Karpas-422 (cell line): ENCODE measurements around the gene KIAA1671. TPM values are rescaled to one million over a fixed set of nuclear protein-coding genes. Genes with fewer than 3 reads are reported as not detected.

Experiments used
- DNase-seq: peaks from one replicate; pipeline ENCODE4 v3.0.0-alpha.2; 2015
- H2AFZ ChIP-seq: fragments of 200-600 bp; sonication (generic); 2 replicates; pipeline ENCODE4 v1.6.1; 2014; ENCODE audit warnings: antibody characterized with exemption, low read length, mixed read lengths
- H3K27ac ChIP-seq: fragments of 200-600 bp; sonication (generic); 2 replicates; pipeline ENCODE4 v1.5.1; 2014; ENCODE audit warnings: mild to moderate bottlenecking, low read length, moderate library complexity
- H3K27me3 ChIP-seq: fragments of 200-600 bp; sonication (generic); 2 replicates; pipeline ENCODE4 v1.6.1; 2014; ENCODE audit warnings: low read length, mixed read lengths
- H3K36me3 ChIP-seq: fragments of 200-600 bp; sonication (generic); 2 replicates; pipeline ENCODE4 v1.6.1; 2014; ENCODE audit warnings: low read length, mixed read lengths; ENCODE audit not compliant: insufficient read depth
- H3K4me1 ChIP-seq: fragments of 200-600 bp; sonication (generic); 2 replicates; pipeline ENCODE4 v1.6.1; 2014; ENCODE audit warnings: mild to moderate bottlenecking, low read length, mixed read lengths
- H3K4me2 ChIP-seq: fragments of 200-600 bp; sonication (generic); 2 replicates; pipeline ENCODE4 v1.6.1; 2014; ENCODE audit warnings: low read length, low read depth, mild to moderate bottlenecking; ENCODE audit not compliant: poor library complexity, severe bottlenecking
- H3K4me3 ChIP-seq: fragments of 200-600 bp; sonication (generic); 2 replicates; pipeline ENCODE4 v1.5.1; 2014; ENCODE audit warnings: mild to moderate bottlenecking, antibody characterized with exemption, low read length, mixed read lengths
- H3K79me2 ChIP-seq: fragments of 200-600 bp; sonication (generic); 2 replicates; pipeline ENCODE4 v1.6.1; 2014; ENCODE audit warnings: mild to moderate bottlenecking, low read length, mixed read lengths
- H3K9ac ChIP-seq: fragments of 200-600 bp; sonication (generic); 2 replicates; pipeline ENCODE4 v1.6.0; 2014; ENCODE audit warnings: low read length
- H3K9me2 ChIP-seq: fragments of 200-600 bp; sonication (generic), shearing (Covaris generic); replicated peaks from 2 replicates; pipeline ENCODE4 v1.6.0; 2014; ENCODE audit warnings: mild to moderate bottlenecking, low read length, moderate library complexity; ENCODE audit not compliant: insufficient read depth
- H3K9me3 ChIP-seq: fragments of 300-700, 200-600 bp; sonication (generic); 2 replicates; pipeline ENCODE4 v1.6.1; 2014; ENCODE audit warnings: low read length, mixed read lengths
- H4K20me1 ChIP-seq: fragments of 200-600 bp; sonication (generic); 2 replicates; pipeline ENCODE4 v1.6.1; 2014; ENCODE audit warnings: mild to moderate bottlenecking, antibody characterized with exemption, low read length, low read depth; ENCODE audit not compliant: insufficient read depth
- total RNA-seq: library from RNA; depleted of rRNA; stranded (reverse); fragments of >200 nt; shearing (Covaris generic); gene quantifications from 2 replicates; pipeline ENCODE4 v1.2.3, GENCODE V29; 2014; ENCODE audit warnings: low replicate concordance

Gene KIAA1671
- total RNA-seq, 1 experiment from 2014 or later = not detected

- Histone ChIP-seq H3K4me2 (no peak overlapping the region), H3K27me3 (no peaks in the 10 kb centered on the region), H4K20me1 (no peaks in the 10 kb centered on the region)
Observed at GRCh38 chr22:24992946-24993345, 40.4 kb downstream of the KIAA1671 start.

GRCh38 chr22:24994070-24994763 lies 41.7 kb downstream of the KIAA1671 start:
- Histone ChIP-seq H3K9me2 (no peaks in the 10 kb centered on the region), H3K27ac (no peak overlapping the region), H3K27me3 (no peaks in the 10 kb centered on the region), H3K4me3 (no peak overlapping the region), H3K79me2 (no peaks in the 10 kb centered on the region), H3K4me2 (no peak overlapping the region), H3K4me1 (no peaks in the 10 kb centered on the region), H3K9me3 (no peaks in the 10 kb centered on the region), H4K20me1 (no peaks in the 10 kb centered on the region), H2AFZ (no peak overlapping the region), H3K9ac (no peak overlapping the region), H3K36me3 (no peaks in the 10 kb centered on the region)
- DNase-seq = no peak

More at GRCh38 chr22:24992946-24993345, 40.4 kb downstream of the KIAA1671 start:
- no peaks in the 10 kb centered on the region for H3K9me2 ChIP-seq
- no peak for DNase-seq
- no peaks in the 10 kb centered on the region for H3K36me3 ChIP-seq
- H3K4me1 ChIP-seq = no peaks in the 10 kb centered on the region
- no peaks in the 10 kb centered on the region for H3K79me2 ChIP-seq
- H3K4me3 ChIP-seq = no peak overlapping the region
- H3K9ac ChIP-seq = no peak overlapping the region
- H3K27ac ChIP-seq = no peak overlapping the region
- H3K9me3 ChIP-seq = no peaks in the 10 kb centered on the region
- H2AFZ ChIP-seq = no peak overlapping the region

GRCh38 chr22:24995649-24996180 lies 43.2 kb downstream of the KIAA1671 start:
- Histone ChIP-seq H4K20me1 (no peaks in the 10 kb centered on the region), H3K27me3 (no peaks in the 10 kb centered on the region), H3K4me3 (no peak overlapping the region), H3K79me2 (no peaks in the 10 kb centered on the region), H2AFZ (no peak overlapping the region), H3K9me2 (no peaks in the 10 kb centered on the region), H3K9ac (no peak overlapping the region), H3K4me1 (no peaks in the 10 kb centered on the region), H3K36me3 (no peaks in the 10 kb centered on the region), H3K4me2 (no peak overlapping the region), H3K27ac (no peak overlapping the region), H3K9me3 (no peaks in the 10 kb centered on the region)
- no peak for DNase-seq

- H3K4me3 ChIP-seq = no peak overlapping the region
- DNase-seq = no peak
- no peak overlapping the region for H3K9ac ChIP-seq
- no peaks in the 10 kb centered on the region for H3K4me1 ChIP-seq
- H2AFZ ChIP-seq = no peak overlapping the region
- no peak overlapping the region for H3K4me2 ChIP-seq
- H3K9me3 ChIP-seq = no peaks in the 10 kb centered on the region
- H4K20me1 ChIP-seq = no peaks in the 10 kb centered on the region
- no peaks in the 10 kb centered on the region for H3K27me3 ChIP-seq
- H3K27ac ChIP-seq = no peak overlapping the region
- no peaks in the 10 kb centered on the region for H3K79me2 ChIP-seq
- H3K36me3 ChIP-seq = no peaks in the 10 kb centered on the region
- H3K9me2 ChIP-seq = no peaks in the 10 kb centered on the region
Observed at GRCh38 chr22:24996420-24996952, 44.0 kb downstream of the KIAA1671 start.

GRCh38 chr22:24997023-24997422 lies 44.5 kb downstream of the KIAA1671 start:
- Histone ChIP-seq H3K4me1 (no peaks in the 10 kb centered on the region), H3K27me3 (no peaks in the 10 kb centered on the region), H3K9ac (no peak overlapping the region), H2AFZ (no peak overlapping the region), H3K9me2 (no peaks in the 10 kb centered on the region), H3K27ac (no peak overlapping the region), H3K9me3 (no peaks in the 10 kb centered on the region), H3K4me2 (no peak overlapping the region), H3K36me3 (no peaks in the 10 kb centered on the region), H4K20me1 (no peaks in the 10 kb centered on the region), H3K4me3 (no peak overlapping the region), H3K79me2 (no peaks in the 10 kb centered on the region)
- DNase-seq = no peak

- no peak for DNase-seq
- Histone ChIP-seq H3K9me3 (no peaks in the 10 kb centered on the region), H3K27ac (no peak overlapping the region), H3K4me2 (no peak overlapping the region), H2AFZ (no peak overlapping the region), H3K4me1 (no peaks in the 10 kb centered on the region), H3K9ac (no peak overlapping the region), H4K20me1 (no peaks in the 10 kb centered on the region), H3K36me3 (no peaks in the 10 kb centered on the region), H3K9me2 (no peaks in the 10 kb centered on the region), H3K4me3 (no peak overlapping the region), H3K79me2 (no peaks in the 10 kb centered on the region), H3K27me3 (no peaks in the 10 kb centered on the region)
Observed at GRCh38 chr22:25000686-25001085, 48.2 kb downstream of the KIAA1671 start.

- Histone ChIP-seq H3K9me2 (no peaks in the 10 kb centered on the region), H3K4me1 (no peaks in the 10 kb centered on the region), H3K9ac (no peak overlapping the region), H3K79me2 (no peaks in the 10 kb centered on the region), H2AFZ (no peak overlapping the region), H3K4me3 (no peak overlapping the region), H3K4me2 (no peak overlapping the region), H3K36me3 (no peaks in the 10 kb centered on the region), H3K27ac (no peak overlapping the region), H3K27me3 (no peaks in the 10 kb centered on the region), H3K9me3 (no peaks in the 10 kb centered on the region), H4K20me1 (no peaks in the 10 kb centered on the region)
- DNase-seq = no peak
Observed at GRCh38 chr22:25002241-25002985, 49.9 kb downstream of the KIAA1671 start.

GRCh38 chr22:25006354-25006753 lies 53.8 kb downstream of the KIAA1671 start:
- Histone ChIP-seq H3K9ac (no peak overlapping the region), H3K4me1 (no peaks in the 10 kb centered on the region), H3K9me2 (no peaks in the 10 kb centered on the region), H3K9me3 (no peaks in the 10 kb centered on the region), H3K4me3 (no peak overlapping the region), H3K27ac (no peak overlapping the region), H3K79me2 (no peaks in the 10 kb centered on the region), H3K4me2 (no peak overlapping the region), H2AFZ (no peak overlapping the region), H3K36me3 (no peaks in the 10 kb centered on the region), H4K20me1 (no peaks in the 10 kb centered on the region), H3K27me3 (no peaks in the 10 kb centered on the region)
- DNase-seq = no peak
